ENCODE results near the gene CLSTN1.

CLSTN1 gene

GRCh38 chr1:9826087-9826486 is 2.3 kb upstream of the CLSTN1 start:
- peaks cover 19% of the 10 kb centered on the region for H3K4me1 Mint-ChIP-seq
- H3K4me3 Mint-ChIP-seq = no peak overlapping the region
- H3K9me3 Mint-ChIP-seq = no peaks in the 10 kb centered on the region
- no peaks in the 10 kb centered on the region for H3K27me3 Mint-ChIP-seq
- DNase-seq (ENCODE audit: low spot score in 2 of 2) (no peak), ATAC-seq (ENCODE audit: low read depth) (no peak)
- peak overlapping the region; percentile 51 for H3K27ac Mint-ChIP-seq
- H3K36me3 Mint-ChIP-seq = no peaks in the 10 kb centered on the region

- H3K36me3 Mint-ChIP-seq = no peaks in the 10 kb centered on the region
- no peak for DNase-seq (ENCODE audit: low spot score in 2 of 2)
- peak overlapping the region; percentile 48 for H3K4me3 Mint-ChIP-seq
- H3K27ac Mint-ChIP-seq = peak overlapping the region; percentile 51
- no peaks in the 10 kb centered on the region for H3K9me3 Mint-ChIP-seq
- ATAC-seq (ENCODE audit: low read depth) = no peak
- H3K4me1 Mint-ChIP-seq = peaks cover 23% of the 10 kb centered on the region
- H3K27me3 Mint-ChIP-seq = no peaks in the 10 kb centered on the region
Observed at GRCh38 chr1:9825093-9826074, 1.6 kb upstream of the CLSTN1 start.

DNA sequence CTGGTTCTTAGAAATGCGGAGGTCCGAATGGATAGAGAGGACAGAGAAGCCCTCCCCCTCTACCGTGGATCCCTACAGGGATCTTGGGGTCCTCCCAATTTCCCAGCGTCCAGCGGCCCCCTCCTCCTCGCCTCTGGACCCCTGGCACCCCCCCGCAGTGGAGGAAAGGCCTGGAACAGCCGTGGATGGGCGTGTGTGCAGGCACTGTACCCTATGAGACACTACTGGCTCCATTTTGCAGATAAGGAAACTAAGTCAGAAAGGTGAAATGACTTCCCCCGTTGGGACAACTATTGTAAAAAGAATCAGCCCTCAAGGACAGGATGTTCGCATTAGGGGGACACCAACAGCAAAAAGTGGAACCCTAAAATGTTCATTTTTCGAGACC is 931 bp upstream of the CLSTN1 start:
- no peak for ATAC-seq (ENCODE audit: low read depth)
- Mint-ChIP-seq H3K4me1 (peaks cover 23% of the 10 kb centered on the region), H3K27ac (peak overlapping the region; percentile 51), H3K9me3 (no peaks in the 10 kb centered on the region), H3K27me3 (no peaks in the 10 kb centered on the region), H3K4me3 (peak overlapping the region; percentile 48), H3K36me3 (peaks cover 2% of the 10 kb centered on the region)
- DNase-seq (ENCODE audit: low spot score in 2 of 2) = peak in 1 of 2 donors; percentile 25

DNA sequence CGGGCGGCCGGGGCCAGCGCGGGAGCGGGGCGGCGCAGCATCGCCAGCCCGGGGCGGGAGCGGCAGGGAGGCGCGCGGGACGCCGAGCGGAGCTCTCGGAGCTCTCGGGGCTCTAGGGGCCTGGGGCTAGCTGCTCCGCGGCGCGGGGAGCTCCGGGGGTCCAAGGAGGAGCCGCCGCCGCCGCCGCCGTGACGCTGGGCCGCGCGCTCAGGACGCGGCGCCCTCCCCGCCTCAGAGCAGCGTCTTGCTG is 147 bp downstream of the CLSTN1 start:
- Mint-ChIP-seq H3K4me1 (peaks cover 23% of the 10 kb centered on the region), H3K36me3 (peaks cover 2% of the 10 kb centered on the region), H3K9me3 (no peaks in the 10 kb centered on the region), H3K27me3 (no peaks in the 10 kb centered on the region), H3K27ac (no peak overlapping the region), H3K4me3 (peak overlapping the region; percentile 81)
- DNase-seq (ENCODE audit: low spot score in 2 of 2) = no peak
- ATAC-seq (ENCODE audit: low read depth) = peak; percentile 20

DNA sequence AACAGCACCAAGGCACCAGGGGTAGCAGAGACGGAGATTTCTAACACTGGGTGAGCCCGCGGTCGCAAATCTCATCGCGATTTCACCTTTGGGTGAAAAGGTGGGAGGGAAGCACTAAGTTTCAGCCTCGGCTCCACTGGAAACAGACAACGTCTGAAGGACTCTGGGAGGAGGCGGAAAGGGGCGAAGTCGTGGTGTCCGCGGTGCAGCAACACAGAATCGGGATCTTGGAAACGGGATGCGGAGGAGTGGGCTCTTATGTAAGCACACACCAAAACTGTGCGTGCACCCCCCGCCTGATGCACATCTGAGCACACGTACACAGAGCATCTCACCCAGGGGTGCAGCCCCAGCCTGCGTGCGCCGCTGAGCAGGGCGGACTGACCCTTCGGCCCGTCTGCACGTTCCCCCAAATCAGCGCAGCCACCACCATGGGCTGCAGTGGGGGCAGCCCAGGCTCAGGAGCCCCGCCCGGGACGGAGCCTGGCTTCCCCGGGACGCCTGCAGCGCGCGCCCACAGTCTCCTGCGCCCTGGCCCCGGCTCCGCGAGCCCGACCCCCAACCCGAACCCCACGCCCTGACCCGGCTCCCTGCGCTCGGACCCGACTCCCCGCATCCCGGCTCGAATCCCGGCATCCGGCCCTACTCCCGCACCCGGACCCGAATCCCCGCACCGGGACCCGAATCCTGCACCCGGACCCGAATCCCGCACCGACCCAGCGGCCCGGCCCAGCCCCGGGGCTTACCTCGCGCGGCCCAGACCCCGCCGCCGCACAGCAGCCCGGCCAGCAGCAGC is 670 bp downstream of the CLSTN1 start:
- H3K9me3 Mint-ChIP-seq = no peaks in the 10 kb centered on the region
- H3K36me3 Mint-ChIP-seq = peaks cover 2% of the 10 kb centered on the region
- H3K4me1 Mint-ChIP-seq = peaks cover 23% of the 10 kb centered on the region
- DNase-seq (ENCODE audit: low spot score in 2 of 2) (no peak), ATAC-seq (ENCODE audit: low read depth) (peak; percentile 4)
- H3K27me3 Mint-ChIP-seq = no peaks in the 10 kb centered on the region
- peak overlapping the region; percentile 88 for H3K4me3 Mint-ChIP-seq
- H3K27ac Mint-ChIP-seq = peak overlapping the region; percentile 35

DNA sequence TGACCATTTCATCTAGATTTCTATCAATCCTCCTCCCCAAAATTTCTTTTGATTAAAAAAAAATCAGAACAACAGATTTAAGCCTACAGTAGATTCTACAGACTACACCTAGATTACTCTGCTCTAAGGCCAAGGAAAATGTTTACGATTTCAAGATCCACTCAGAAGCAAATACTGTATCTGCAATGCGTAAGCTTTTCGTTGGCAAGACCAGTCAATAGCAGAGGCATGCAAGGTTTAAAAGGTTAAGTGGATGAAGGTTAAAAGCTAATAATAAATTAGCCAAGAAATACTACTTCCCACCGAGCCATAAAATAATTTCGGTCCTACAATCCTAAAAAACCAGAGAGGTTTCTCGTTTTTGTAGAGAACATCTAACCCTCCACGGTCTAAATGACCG is 1.3 kb downstream of the CLSTN1 start:
- H3K9me3 Mint-ChIP-seq = no peaks in the 10 kb centered on the region
- H3K4me3 Mint-ChIP-seq = peak overlapping the region; percentile 88
- ATAC-seq (ENCODE audit: low read depth) = no peak
- H3K36me3 Mint-ChIP-seq = peaks cover 2% of the 10 kb centered on the region
- H3K27me3 Mint-ChIP-seq = no peaks in the 10 kb centered on the region
- peaks cover 23% of the 10 kb centered on the region for H3K4me1 Mint-ChIP-seq
- no peak for DNase-seq (ENCODE audit: low spot score in 2 of 2)
- peak overlapping the region; percentile 35 for H3K27ac Mint-ChIP-seq

- peaks cover 22% of the 10 kb centered on the region for H3K4me1 Mint-ChIP-seq
- H3K27me3 Mint-ChIP-seq = no peaks in the 10 kb centered on the region
- no peak for DNase-seq (ENCODE audit: low spot score in 2 of 2)
- no peak for ATAC-seq (ENCODE audit: low read depth)
- peaks cover 2% of the 10 kb centered on the region for H3K36me3 Mint-ChIP-seq
- no peaks in the 10 kb centered on the region for H3K9me3 Mint-ChIP-seq
- H3K27ac Mint-ChIP-seq = no peak overlapping the region
- no peak overlapping the region for H3K4me3 Mint-ChIP-seq
Observed at GRCh38 chr1:9821710-9822109, 2.1 kb downstream of the CLSTN1 start.

- no peak overlapping the region for H3K4me3 Mint-ChIP-seq
- H3K9me3 Mint-ChIP-seq = no peaks in the 10 kb centered on the region
- ATAC-seq (ENCODE audit: low read depth) (no peak), DNase-seq (ENCODE audit: low spot score in 2 of 2) (no peak)
- peaks cover 23% of the 10 kb centered on the region for H3K4me1 Mint-ChIP-seq
- H3K36me3 Mint-ChIP-seq = peaks cover 2% of the 10 kb centered on the region
- no peaks in the 10 kb centered on the region for H3K27me3 Mint-ChIP-seq
- no peak overlapping the region for H3K27ac Mint-ChIP-seq
Observed at GRCh38 chr1:9820521-9820920, 3.2 kb downstream of the CLSTN1 start.

GRCh38 chr1:9817734-9818133 is 6.0 kb downstream of the CLSTN1 start:
- Mint-ChIP-seq H3K4me3 (no peak overlapping the region), H3K4me1 (peaks cover 18% of the 10 kb centered on the region), H3K36me3 (peaks cover 2% of the 10 kb centered on the region), H3K27ac (no peak overlapping the region), H3K27me3 (no peaks in the 10 kb centered on the region), H3K9me3 (no peaks in the 10 kb centered on the region)
- ATAC-seq (ENCODE audit: low read depth) (no peak), DNase-seq (ENCODE audit: low spot score in 2 of 2) (no peak)

DNA sequence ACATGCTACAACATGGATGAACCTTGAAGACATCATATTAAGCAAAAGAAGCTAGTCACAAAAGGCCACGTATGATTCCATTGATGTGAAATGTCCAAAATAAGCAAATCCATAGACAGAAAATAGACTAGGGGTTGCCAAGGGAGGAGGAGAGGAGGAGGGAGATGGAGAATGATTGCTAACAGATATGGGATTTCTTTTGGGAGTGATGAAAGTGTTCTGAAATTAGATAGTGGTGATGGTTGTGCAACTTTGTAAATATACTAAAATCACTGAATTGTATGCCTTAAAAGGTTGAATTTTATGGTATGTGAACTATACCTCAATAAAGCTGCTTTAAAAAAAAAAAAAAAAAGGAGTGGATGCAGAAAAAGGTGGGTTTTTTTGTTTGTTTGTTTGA is 7.6 kb downstream of the CLSTN1 start:
- no peaks in the 10 kb centered on the region for H3K27me3 Mint-ChIP-seq
- H3K27ac Mint-ChIP-seq = no peak overlapping the region
- H3K36me3 Mint-ChIP-seq = peaks cover 2% of the 10 kb centered on the region
- no peaks in the 10 kb centered on the region for H3K9me3 Mint-ChIP-seq
- DNase-seq (ENCODE audit: low spot score in 2 of 2) (no peak), ATAC-seq (ENCODE audit: low read depth) (no peak)
- no peak overlapping the region for H3K4me3 Mint-ChIP-seq
- H3K4me1 Mint-ChIP-seq = peaks cover 14% of the 10 kb centered on the region

DNA sequence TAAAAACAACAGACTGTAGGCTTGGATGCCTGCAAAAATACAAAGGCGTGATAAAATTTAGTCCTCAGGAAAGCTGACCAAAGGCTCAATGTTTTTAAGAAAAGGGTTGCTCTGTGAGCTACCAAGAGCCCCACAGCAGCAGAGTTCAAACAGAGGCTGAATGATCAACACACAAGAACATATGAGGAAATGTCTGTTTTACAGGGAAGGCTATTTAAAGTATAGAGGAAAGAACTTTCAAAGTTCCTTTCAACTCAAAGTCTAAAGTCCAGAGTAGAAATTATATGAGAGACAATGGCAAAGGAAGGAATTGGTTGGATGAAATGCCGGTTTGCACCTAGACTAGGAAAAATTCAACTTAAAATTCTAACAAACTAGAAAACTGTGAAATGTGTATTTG is 8.6 kb downstream of the CLSTN1 start:
- Mint-ChIP-seq H3K4me1 (peaks cover 13% of the 10 kb centered on the region), H3K36me3 (peaks cover 3% of the 10 kb centered on the region), H3K9me3 (no peaks in the 10 kb centered on the region), H3K4me3 (no peak overlapping the region), H3K27me3 (no peaks in the 10 kb centered on the region), H3K27ac (no peak overlapping the region)
- no peak for ATAC-seq (ENCODE audit: low read depth)
- no peak for DNase-seq (ENCODE audit: low spot score in 2 of 2)

GRCh38 chr1:9814619-9815018 is 9.1 kb downstream of the CLSTN1 start:
- Mint-ChIP-seq H3K27me3 (no peaks in the 10 kb centered on the region), H3K9me3 (no peaks in the 10 kb centered on the region), H3K4me3 (no peak overlapping the region), H3K27ac (no peak overlapping the region), H3K36me3 (peaks cover 2% of the 10 kb centered on the region), H3K4me1 (peaks cover 16% of the 10 kb centered on the region)
- no peak for DNase-seq (ENCODE audit: low spot score in 2 of 2)
- ATAC-seq (ENCODE audit: low read depth) = no peak

GRCh38 chr1:9811239-9811966 is 12.4 kb downstream of the CLSTN1 start:
- Mint-ChIP-seq H3K27me3 (no peaks in the 10 kb centered on the region), H3K4me3 (no peak overlapping the region), H3K9me3 (no peaks in the 10 kb centered on the region), H3K4me1 (peaks cover 31% of the 10 kb centered on the region), H3K36me3 (peaks cover 6% of the 10 kb centered on the region), H3K27ac (no peak overlapping the region)
- no peak for ATAC-seq (ENCODE audit: low read depth)
- DNase-seq (ENCODE audit: low spot score in 2 of 2) = no peak

GRCh38 chr1:9809100-9809510 is 14.7 kb downstream of the CLSTN1 start:
- peak overlapping the region; percentile 76 for H3K27ac Mint-ChIP-seq
- DNase-seq (ENCODE audit: low spot score in 2 of 2) = no peak
- no peak for ATAC-seq (ENCODE audit: low read depth)

More at GRCh38 chr1:9809100-9809510, 14.7 kb downstream of the CLSTN1 start:
- no peaks in the 10 kb centered on the region for H3K27me3 Mint-ChIP-seq
- H3K36me3 Mint-ChIP-seq = peaks cover 6% of the 10 kb centered on the region
- H3K4me1 Mint-ChIP-seq = peaks cover 23% of the 10 kb centered on the region
- no peaks in the 10 kb centered on the region for H3K9me3 Mint-ChIP-seq
- no peak overlapping the region for H3K4me3 Mint-ChIP-seq
